Transverse colon (tissue), 4 donors: Measurements from ENCODE around the gene ZNF74. TPM values are rescaled to one million over a fixed set of nuclear protein-coding genes. Genes with fewer than 3 reads are reported as not detected.

ENCODE experiments used
- DNase-seq: peaks from one replicate; pipeline ENCODE4 v3.0.0-alpha.2; 2019
- H3K27ac ChIP-seq, 4 donors: fragments of 200-600 bp; sonication (generic); 2 replicates each; pipeline ENCODE4 v1.5.1; 2016 to 2018; ENCODE audit warnings: inconsistent platforms in 4 of 4
- H3K27me3 ChIP-seq: fragments of 200-600 bp; sonication (generic); 2 replicates; pipeline ENCODE4 v1.5.1; 2017; ENCODE audit warnings: inconsistent platforms
- H3K36me3 ChIP-seq, 4 donors: fragments of 200-600 bp; sonication (generic); 2 replicates each; pipeline ENCODE4 v1.5.1; 2017 to 2019; ENCODE audit warnings: inconsistent platforms in 4 of 4
- H3K4me1 ChIP-seq, 4 donors: fragments of 200-600 bp; sonication (generic); 2 replicates each; pipeline ENCODE4 v1.5.1; 2017 to 2020; ENCODE audit warnings: inconsistent platforms in 4 of 4
- H3K4me3 ChIP-seq, 4 donors: fragments of 200-600 bp; sonication (generic); 1 replicate in 1 of 4; 2 replicates in 3 of 4; pipeline versions ENCODE4 v1.5.1 to v1.6.1; 2017 to 2019; ENCODE audit warnings: inconsistent platforms in 4 of 4
- H3K9me3 ChIP-seq, 2 donors: fragments of 200-600 bp; sonication (generic); 2 replicates each; pipeline ENCODE4 v1.5.1; 2017 to 2019; ENCODE audit warnings: inconsistent platforms in 2 of 2
- CTCF ChIP-seq, 5 experiments: fragments of 200-600 bp in 3 of 5; fragments of 450-650 bp in 2 of 5; sonication (generic) in 3 of 5; IDR thresholded peaks; 1 replicate in 2 of 5; 2 replicates in 3 of 5; pipeline ENCODE4 v1.5.1; 2016 to 2017; ENCODE audit warnings: antibody characterized with exemption in 5 of 5, inconsistent platforms in 3 of 5, mild to moderate bottlenecking in 2 of 5, moderate library complexity in 1 of 5
- EP300 ChIP-seq: sonication (generic); formaldehyde crosslinking; IDR thresholded peaks from one replicate; pipeline ENCODE4 v1.6.1; 2017; ENCODE audit warnings: antibody characterized with exemption, low read depth
- POLR2A ChIP-seq: fragments of 450-650 bp; IDR thresholded peaks from one replicate; pipeline ENCODE4 v1.6.1; 2016; ENCODE audit warnings: antibody characterized with exemption, mild to moderate bottlenecking, moderate library complexity
- POLR2AphosphoS5 ChIP-seq, 3 donors: sonication (generic); formaldehyde crosslinking; IDR thresholded peaks; one replicate each; pipeline ENCODE4 v1.6.1; 2016; ENCODE audit warnings: antibody characterized with exemption in 3 of 3
- WGBS, 2 donors: methylation state at CpG; one replicate each; pipeline ENCODE4 v1.1.5; 2018; ENCODE audit warnings: low coverage in 1 of 2; 5-methylcytosine and 5-hydroxymethylcytosine counted together
- in situ Hi-C, 4 donors: fragments of 200-750 bp; cut with MboI; loops; one replicate each; pipeline versions ENCODE4 v1.15.0 to v1.15.1; 2017; ENCODE audit warnings: low sequenced_read_pairs in 3 of 4, low pct_ligation_motif_present in 1 of 4, low pct_unique_long_range_greater_than_20kb in 1 of 4
- intact Hi-C: fragments of 100-400 bp; cut with DNase I; formaldehyde crosslinking; loops from one replicate; pipeline ENCODE4 v1.15.1; 2023; ENCODE audit warnings: low total_unique reads
- total RNA-seq, 4 donors: library from RNA; depleted of rRNA; stranded (reverse); fragments of >200 nt; gene quantifications; one replicate each; pipeline ENCODE4 v1.1.0, GENCODE V29; 2016

Gene ZNF74
- total RNA-seq, 4 donors from 2014 or later, result 1.9 to 11.5 (median 6.6) TPM

GRCh38 chr22:20435436-20436306 is 41.7 kb downstream of the ZNF74 start:
- no peaks in the 10 kb centered on the region for H3K9me3 ChIP-seq
- peaks cover 79% of the 10 kb centered on the region for H3K27me3 ChIP-seq
- TF ChIP-seq POLR2AphosphoS5 (IDR thresholded peaks at IDR 0.05) (no peak), POLR2A (no peak), EP300 (no peak), CTCF (IDR thresholded peaks at IDR 0.05) (no peak)
- H3K4me1 ChIP-seq, result peaks cover 17 to 42% (median 33%) of the 10 kb centered on the region in 4 donors
- 75% methylated on average over 6 of the region's 11 CpGs; no CpG with 5 or more reads in 1 of the 2 donors for WGBS, 2 donors
- H3K4me3 ChIP-seq, result peak overlapping the region in 3 of 4 donors; percentile 41 to 62 (median 52)
- H3K36me3 ChIP-seq, result no peaks in the 10 kb centered on the region
- DNase-seq, result no peak
- in situ Hi-C loops, result no loop called here
- peak overlapping the region in 3 of 4 donors; percentile 63 to 83 (median 79) for H3K27ac ChIP-seq
- intact Hi-C loops, result no loop called here

- intact Hi-C loops (no loop called here), in situ Hi-C loops (no loop called here)
- no peak for DNase-seq
- WGBS, 2 donors, result 0% methylated on average over 9 of the region's 56 CpGs; no CpG with 5 or more reads in 1 of the 2 donors
- Histone ChIP-seq H3K9me3 (no peaks in the 10 kb centered on the region), H3K36me3 (no peaks in the 10 kb centered on the region), H3K27ac (peak overlapping the region; percentile 63 to 83 (median 79)), H3K4me1 (peaks cover 10 to 35% (median 26%) of the 10 kb centered on the region in 4 donors), H3K27me3 (peaks cover 74% of the 10 kb centered on the region), H3K4me3 (peak overlapping the region; percentile 41 to 62 (median 49))
- TF ChIP-seq CTCF (IDR thresholded peaks at IDR 0.05), result no peak
- no peak for TF ChIP-seq EP300
- TF ChIP-seq POLR2A, result no peak
- TF ChIP-seq POLR2AphosphoS5 (IDR thresholded peaks at IDR 0.05), result no peak
Observed at GRCh38 chr22:20436307-20436767, 42.4 kb downstream of the ZNF74 start.

- peak overlapping the region; percentile 63 to 83 (median 79) for H3K27ac ChIP-seq
- peaks cover 8 to 29% (median 22%) of the 10 kb centered on the region in 4 donors for H3K4me1 ChIP-seq
- no peaks in the 10 kb centered on the region for H3K36me3 ChIP-seq
- in situ Hi-C loops (no loop called here), intact Hi-C loops (no loop called here)
- WGBS, 2 donors, result 2% methylated on average over 61 of the region's 61 CpGs; no CpG with 5 or more reads in 1 of the 2 donors
- no peak for DNase-seq
- H3K4me3 ChIP-seq, result peak overlapping the region; percentile 41 to 62 (median 49)
- TF ChIP-seq POLR2A, result no peak
- no peaks in the 10 kb centered on the region for H3K9me3 ChIP-seq
- peaks cover 67% of the 10 kb centered on the region for H3K27me3 ChIP-seq
Observed at GRCh38 chr22:20436768-20437612, 43.0 kb downstream of the ZNF74 start.

GRCh38 chr22:20437613-20438426 is 43.9 kb downstream of the ZNF74 start, which contains the start of gene SCARF2:
SCARF2 (minus strand) TSS chr22:20437825; CDS start chr22:20437754, 71 bp downstream.
- peak; percentile 37 for DNase-seq
- no peaks in the 10 kb centered on the region for H3K36me3 ChIP-seq
- peaks cover 59% of the 10 kb centered on the region for H3K27me3 ChIP-seq
- peaks cover 8 to 29% (median 22%) of the 10 kb centered on the region in 4 donors for H3K4me1 ChIP-seq
- WGBS, 2 donors, result 0 to 10% methylated on average over 2 to 51 of the region's 95 CpGs
- H3K9me3 ChIP-seq, result no peaks in the 10 kb centered on the region
- peak within 1 kb of the TSS; percentile 41 to 62 (median 49) for H3K4me3 ChIP-seq
- TF ChIP-seq POLR2A (peak; percentile 14), CTCF (IDR thresholded peaks at IDR 0.05) (no peak)
- in situ Hi-C loops, result no loop called here
- intact Hi-C loops, result no loop called here
- peak within 1 kb of the TSS; percentile 63 to 83 (median 79) for H3K27ac ChIP-seq
